ENCODE results near the gene KIAA1217.
"Not testable (repeated sequence)": the region's sequence is repeated elsewhere in the genome, so short reads cannot be mapped to it uniquely, and the experiment has no call there.

The KIAA1217 gene

GRCh38 chr10:24468281-24468751, 259.4 kb downstream of the KIAA1217 start:
- no peak for DNase-seq

- DNase-seq: no peak
Observed at GRCh38 chr10:24469993-24470392, 261.1 kb downstream of the KIAA1217 start.

GRCh38 chr10:24475598-24475997, 266.7 kb downstream of the KIAA1217 start:
- no peak for DNase-seq

- DNase-seq: no peak
Observed at GRCh38 chr10:24476913-24477701, 268.2 kb downstream of the KIAA1217 start.

GRCh38 chr10:24477915-24478314, 269.0 kb downstream of the KIAA1217 start:
- no peak for DNase-seq

- DNase-seq: no peak
Observed at GRCh38 chr10:24479806-24480205, 270.9 kb downstream of the KIAA1217 start.

GRCh38 chr10:24480447-24480846, 271.5 kb downstream of the KIAA1217 start:
- DNase-seq: no peak

GRCh38 chr10:24481241-24481640, 272.3 kb downstream of the KIAA1217 start:
- no peak for DNase-seq

GRCh38 chr10:24482713-24483112, 273.8 kb downstream of the KIAA1217 start:
- DNase-seq: not testable (repeated sequence)

GRCh38 chr10:24483701-24484100, 274.8 kb downstream of the KIAA1217 start:
- no peak for DNase-seq

- no peak for DNase-seq
Observed at GRCh38 chr10:24484771-24485170, 275.8 kb downstream of the KIAA1217 start.

- DNase-seq: no peak
Observed at GRCh38 chr10:24485304-24485703, 276.4 kb downstream of the KIAA1217 start.

GRCh38 chr10:24488631-24489030, 279.7 kb downstream of the KIAA1217 start:
- DNase-seq: no peak

- DNase-seq: no peak
Observed at GRCh38 chr10:24493165-24493564, 284.2 kb downstream of the KIAA1217 start.

- DNase-seq: no peak
Observed at GRCh38 chr10:24494236-24494635, 285.3 kb downstream of the KIAA1217 start.

- no peak for DNase-seq
Observed at GRCh38 chr10:24494777-24495176, 285.8 kb downstream of the KIAA1217 start.

GRCh38 chr10:24495666-24496460, 286.9 kb downstream of the KIAA1217 start:
- DNase-seq: no peak

GRCh38 chr10:24496906-24497305, 288.0 kb downstream of the KIAA1217 start:
- no peak for DNase-seq

GRCh38 chr10:24501056-24501711, 292.2 kb downstream of the KIAA1217 start:
- no peak for DNase-seq

- no peak for DNase-seq
Observed at GRCh38 chr10:24502006-24502405, 293.1 kb downstream of the KIAA1217 start.

- DNase-seq: no peak
Observed at GRCh38 chr10:24502801-24503460, 294.0 kb downstream of the KIAA1217 start.

- peak; percentile 7 to 31 for DNase-seq
Observed at GRCh38 chr10:24503461-24504320, 294.8 kb downstream of the KIAA1217 start.

Measured in NCI-H524 (cell line).